Pancreas (tissue), 10 donors: ENCODE measurements around the gene PSME1. TPM values are rescaled to one million over a fixed set of nuclear protein-coding genes. Genes with fewer than 3 reads are reported as not detected.

ENCODE experiments used
- ATAC-seq, 4 donors: fragments of 200-7000 bp; cut with Tn5 transposase; one replicate each; pipeline versions ENCODE4 v1.8.0 to v1.9.1; 2020; ENCODE audit warnings: mild to moderate bottlenecking in 4 of 4, moderate library complexity in 4 of 4
- DNase-seq, 6 donors: peaks; one replicate each; pipeline ENCODE4 v3.0.0-alpha.2; 2020
- FAIRE-seq: peaks from 2 replicates; lab custom pipeline; 2012; peaks lifted over from hg19 to GRCh38; lab: Jason Lieb, UNC
- H3K27ac ChIP-seq, 4 donors: fragments of 200-600 bp; sonication (generic); 1 replicate in 3 of 4; 2 replicates in 1 of 4; pipeline versions ENCODE4 v1.5.0 to v1.8.0; 2020
- H3K27me3 ChIP-seq, 4 donors: fragments of 200-600 bp; one replicate each; pipeline ENCODE4 v1.8.0; 2021
- H3K36me3 ChIP-seq, 3 donors: fragments of 200-600 bp; sonication (generic) in 1 of 3; one replicate each; pipeline versions ENCODE4 v1.5.0 to v1.8.0; 2020 to 2021
- H3K4me1 ChIP-seq, 3 donors: fragments of 200-600 bp; one replicate each; pipeline ENCODE4 v1.8.0; 2021
- H3K4me3 ChIP-seq, 4 donors: fragments of 200-600 bp; sonication (generic) in 2 of 4; one replicate each; pipeline versions ENCODE4 v1.5.0 to v1.8.0; 2020 to 2021
- H3K9me3 ChIP-seq, 4 donors: fragments of 200-600 bp; one replicate each; pipeline ENCODE4 v1.8.0; 2021
- CTCF ChIP-seq, 4 donors: fragments of 200-600 bp; sonication (generic) in 3 of 4; IDR thresholded peaks; one replicate each; pipeline versions ENCODE4 v1.5.0 to v1.8.0; 2021; ENCODE audit warnings: antibody characterized with exemption in 4 of 4
- WGBS, 2 donors: extraction: QIAGEN DNeasy Blood & Tissue Kit; methylation state at CpG; one replicate each; pipeline ENCODE4 v1.1.7; 2013; 5-methylcytosine and 5-hydroxymethylcytosine counted together
- intact Hi-C, 3 donors: fragments of 100-400 bp; cut with DNase I; formaldehyde crosslinking; loops; one replicate each; pipeline versions ENCODE4 v1.11.1 to v1.14.2; 2022
- polyA plus RNA-seq, 2 donors: library from polyadenylated mRNA; stranded (reverse); fragments of 200-250 nt; gene quantifications; one replicate each; pipeline ENCODE4 v1.2.3, GENCODE V29; 2013
- total RNA-seq, 6 donors: library from RNA; stranded (reverse); fragmentation: NEBNext Ultra II Directional in 4 of 6; extraction: Animal tissue kit (Norgen Biotek cat#: 25700) in 4 of 6; gene quantifications; one replicate each; pipeline versions ENCODE4 v1.2.1 to v1.2.4, GENCODE V29; 2021 to 2023
- donor health status: healthy with polysubstance abuse.
- donor health status: DM: no; HTN: no; CAD: no; lungs with moderate emphysema.
- donor health status: DM: no; HTN: no; CAD: no.
- donor health status: control.
- donor health status: control.
- donor health status: Bipolar disorder and iron deficiency.
- donor health status: DM: yes; HTN: yes; CAD: no.
- donor health status: DM: no; HTN: no; CAD: no.
- donor health status: DM: no; HTN: no; CAD: no.
- donor health status: DM: yes; HTN: yes; CAD: no.

Gene PSME1
- total and polyA plus RNA-seq, 8 donors = 46.4 to 132 (median 84.6) TPM

- no peak for TF ChIP-seq CTCF (IDR thresholded peaks at IDR 0.05)
- Histone ChIP-seq H3K27me3 (no peaks in the 10 kb centered on the region), H3K27ac (peak overlapping the region in 1 of 4 donors; percentile 96), H3K4me1 (peaks cover 7 to 20% (median 10%) of the 10 kb centered on the region in 3 donors), H3K9me3 (no peaks in the 10 kb centered on the region), H3K4me3 (no peak overlapping the region), H3K36me3 (no peaks in the 10 kb centered on the region)
- intact Hi-C loops = loop anchor here in 2 of 3 donors (5.0 kb wide), 1 partner anchor 35 kb away; no protein-coding TSS in a partner anchor
- ATAC-seq (peak; percentile 9 to 44 (median 30)), FAIRE-seq (no peak), DNase-seq (peak in 3 of 6 donors; percentile 62 to 66 (median 63))
Measured at GRCh38 chr14:24092110-24092504, 43.9 kb upstream of the PSME1 start.

GRCh38 chr14:24092505-24093206, 43.3 kb upstream of the PSME1 start:
- intact Hi-C loops = loop anchor here in 2 of 3 donors (5.0 kb wide), 1 partner anchor 35 kb away; no protein-coding TSS in a partner anchor
- FAIRE-seq (no peak), ATAC-seq (no peak), DNase-seq (no peak)
- Histone ChIP-seq H3K4me3 (no peak overlapping the region), H3K27me3 (no peaks in the 10 kb centered on the region), H3K27ac (peak overlapping the region in 2 of 4 donors; percentile 5 to 96), H3K4me1 (peaks cover 7 to 20% (median 10%) of the 10 kb centered on the region in 3 donors), H3K36me3 (no peaks in the 10 kb centered on the region), H3K9me3 (no peaks in the 10 kb centered on the region)
- WGBS, 2 donors = 83 to 84% methylated on average over 4 of the region's 4 CpGs
- no peak for TF ChIP-seq CTCF (IDR thresholded peaks at IDR 0.05)

DNA sequence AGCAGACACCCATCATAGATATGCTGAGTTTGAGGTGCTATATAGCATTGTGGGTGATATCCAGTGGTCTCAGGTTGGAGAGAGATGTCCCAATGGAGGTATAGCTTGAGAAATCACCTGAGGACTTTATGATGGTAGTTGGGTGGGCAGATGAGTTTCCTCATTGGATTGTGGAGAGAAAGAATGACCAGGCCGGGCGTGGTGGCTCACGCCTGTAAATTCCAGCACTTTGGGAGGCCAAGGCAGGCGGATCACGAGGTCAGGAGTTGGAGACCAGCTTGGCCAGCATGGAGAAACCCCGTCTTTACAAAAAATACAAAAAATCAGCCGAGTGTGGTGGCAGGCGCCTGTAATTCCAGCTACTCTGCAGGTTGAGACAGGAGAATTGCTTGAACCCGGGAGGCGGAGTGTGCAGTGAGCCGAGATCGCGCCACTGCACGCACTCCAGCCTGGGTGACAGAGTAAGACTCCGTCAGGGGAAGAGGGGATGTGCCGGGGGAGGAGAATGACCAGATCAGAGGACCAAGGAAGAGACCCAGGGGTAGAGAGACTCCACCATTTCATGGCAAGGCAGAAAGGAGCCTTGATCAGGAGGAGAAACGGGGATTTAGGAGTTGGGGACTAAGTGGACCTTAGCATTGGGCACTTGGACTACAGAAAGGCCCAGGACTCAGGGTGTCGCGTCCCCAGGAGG, 42.6 kb upstream of the PSME1 start:
- Histone ChIP-seq H3K4me1 (peaks cover 8 to 20% (median 10%) of the 10 kb centered on the region in 3 donors), H3K27ac (peak overlapping the region; percentile 91 to 96 (median 94)), H3K9me3 (no peaks in the 10 kb centered on the region), H3K27me3 (no peaks in the 10 kb centered on the region), H3K4me3 (peak overlapping the region in 1 of 4 donors; percentile 92), H3K36me3 (no peaks in the 10 kb centered on the region)
- no peak for TF ChIP-seq CTCF (IDR thresholded peaks at IDR 0.05)
- FAIRE-seq (no peak), ATAC-seq (no peak), DNase-seq (peak in 1 of 6 donors; percentile 45)
- WGBS, 2 donors = 79 to 85% methylated on average over 19 of the region's 19 CpGs
- intact Hi-C loops = loop anchor here in 2 of 3 donors (5.0 kb wide), 1 partner anchor 36 kb away; no protein-coding TSS in a partner anchor

- DNase-seq = peak; percentile 92 to 98 (median 94)
- peak; percentile 84 to 90 (median 88) for ATAC-seq
- no peak for TF ChIP-seq CTCF (IDR thresholded peaks at IDR 0.05)
- Histone ChIP-seq H3K4me1 (peaks cover 10 to 27% (median 14%) of the 10 kb centered on the region in 3 donors), H3K27me3 (no peaks in the 10 kb centered on the region), H3K9me3 (no peaks in the 10 kb centered on the region), H3K4me3 (peak within 1 kb of the TSS; percentile 75 to 94 (median 84)), H3K27ac (peak within 1 kb of the TSS; percentile 91 to 96 (median 94)), H3K36me3 (no peaks in the 10 kb centered on the region)
- intact Hi-C loops = loop anchor here in 2 of 3 donors (5.0 kb wide), 1 partner anchor 37 kb away; no protein-coding TSS in a partner anchor
- no peak for FAIRE-seq
- WGBS, 2 donors = 0 to 1% methylated on average over 49 to 68 of the region's 68 CpGs
Measured at GRCh38 chr14:24093901-24094840, 41.8 kb upstream of the PSME1 start, which contains the start of gene PCK2. Gene PCK2 (plus strand): TSS chr14:24094311. CDS start chr14:24094406, 95 bp downstream.
